Prostate gland (tissue), 2 donors: ENCODE data around the gene ARID5A.

ENCODE experiments used
- POLR2AphosphoS5 ChIP-seq: sonication (generic); formaldehyde crosslinking; IDR thresholded peaks from one replicate; pipeline ENCODE4 v1.6.1; 2017; ENCODE audit warnings: antibody characterized with exemption
- TF ChIP-seq, protein P1 (sequence below), 4 experiments: fragments of 200-600 bp in 2 of 4; fragments of 450-650 bp in 2 of 4; sonication (generic) in 2 of 4; IDR thresholded peaks; 1 replicate in 3 of 4; 2 replicates in 1 of 4; pipeline ENCODE4 v1.5.1; 2016 to 2019; ENCODE audit warnings: antibody characterized with exemption in 4 of 4, mild to moderate bottlenecking in 2 of 4, moderate library complexity in 2 of 4

DNA sequence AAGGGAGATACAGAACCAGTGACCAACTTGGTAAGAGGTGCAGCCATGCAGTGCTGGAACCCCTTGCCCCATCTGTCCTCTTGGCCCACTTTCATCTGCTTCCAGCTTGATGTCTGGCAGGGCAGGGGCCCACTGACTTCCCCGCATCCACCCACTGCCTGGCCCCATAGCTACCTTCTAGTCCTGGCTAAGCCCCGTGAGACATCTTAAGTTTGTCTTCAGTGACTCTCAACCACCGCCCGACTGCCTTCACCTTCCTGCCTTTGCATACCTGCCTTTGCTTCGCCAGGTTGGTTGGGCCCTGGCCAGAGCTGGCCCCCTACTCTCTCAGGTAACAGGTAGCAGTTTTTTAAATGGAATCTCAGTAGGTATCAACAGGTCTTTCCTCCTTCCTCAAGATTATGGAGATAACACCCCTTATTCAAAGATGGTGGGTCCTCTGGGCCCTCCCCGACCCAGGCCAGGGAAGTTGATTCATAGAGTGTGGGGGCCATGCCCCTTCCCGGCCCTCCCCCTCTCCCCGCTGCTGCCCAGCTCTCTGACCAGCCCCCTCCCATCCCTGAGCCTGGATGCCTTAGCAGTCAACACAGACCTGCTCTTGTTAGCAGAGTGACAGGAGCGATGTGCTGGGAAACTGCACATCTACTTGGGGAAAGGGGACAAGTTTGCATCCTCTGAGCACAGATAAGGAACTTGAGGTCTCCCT, 2.8 kb downstream of the ARID5A start:
- TF ChIP-seq, protein P1, sequence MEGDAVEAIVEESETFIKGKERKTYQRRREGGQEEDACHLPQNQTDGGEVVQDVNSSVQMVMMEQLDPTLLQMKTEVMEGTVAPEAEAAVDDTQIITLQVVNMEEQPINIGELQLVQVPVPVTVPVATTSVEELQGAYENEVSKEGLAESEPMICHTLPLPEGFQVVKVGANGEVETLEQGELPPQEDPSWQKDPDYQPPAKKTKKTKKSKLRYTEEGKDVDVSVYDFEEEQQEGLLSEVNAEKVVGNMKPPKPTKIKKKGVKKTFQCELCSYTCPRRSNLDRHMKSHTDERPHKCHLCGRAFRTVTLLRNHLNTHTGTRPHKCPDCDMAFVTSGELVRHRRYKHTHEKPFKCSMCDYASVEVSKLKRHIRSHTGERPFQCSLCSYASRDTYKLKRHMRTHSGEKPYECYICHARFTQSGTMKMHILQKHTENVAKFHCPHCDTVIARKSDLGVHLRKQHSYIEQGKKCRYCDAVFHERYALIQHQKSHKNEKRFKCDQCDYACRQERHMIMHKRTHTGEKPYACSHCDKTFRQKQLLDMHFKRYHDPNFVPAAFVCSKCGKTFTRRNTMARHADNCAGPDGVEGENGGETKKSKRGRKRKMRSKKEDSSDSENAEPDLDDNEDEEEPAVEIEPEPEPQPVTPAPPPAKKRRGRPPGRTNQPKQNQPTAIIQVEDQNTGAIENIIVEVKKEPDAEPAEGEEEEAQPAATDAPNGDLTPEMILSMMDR (IDR thresholded peaks at IDR 0.05): no peak
- no peak for TF ChIP-seq POLR2AphosphoS5
